OCI-LY1 (cell line): Measurements from ENCODE around the gene SMYD3.

ENCODE experiments used
- H2AFZ ChIP-seq: fragments of 200-600 bp; sonication (generic), shearing (Covaris generic); 2 replicates; pipeline ENCODE4 v1.6.0; 2014; ENCODE audit warnings: antibody characterized with exemption, mild to moderate bottlenecking, low read length
- H3F3A ChIP-seq: fragments of 200-600 bp; sonication (generic), shearing (Covaris generic); 2 replicates; pipeline ENCODE4 v1.6.0; 2014; ENCODE audit warnings: mild to moderate bottlenecking, antibody characterized with exemption, low read length, moderate library complexity; ENCODE audit not compliant: insufficient read depth
- H3K27ac ChIP-seq: fragments of 200-600 bp; sonication (generic); 2 replicates; pipeline ENCODE4 v1.5.1; 2014; ENCODE audit warnings: low read length, mixed run types, mild to moderate bottlenecking, low read depth; ENCODE audit not compliant: poor library complexity, severe bottlenecking
- H3K27me3 ChIP-seq: fragments of 200-600 bp; sonication (generic); 2 replicates; pipeline ENCODE4 v1.6.0; 2014; ENCODE audit warnings: antibody characterized with exemption, mild to moderate bottlenecking, low read length, moderate library complexity; ENCODE audit not compliant: insufficient read depth
- H3K36me3 ChIP-seq: fragments of 200-600 bp; sonication (generic); 2 replicates; pipeline ENCODE4 v1.6.1; 2014; ENCODE audit warnings: mild to moderate bottlenecking, antibody characterized with exemption, low read length, moderate library complexity, mixed read lengths; ENCODE audit not compliant: insufficient read depth
- H3K4me1 ChIP-seq: fragments of 200-600 bp; sonication (generic); 2 replicates; pipeline ENCODE4 v1.5.1; 2014; ENCODE audit warnings: mild to moderate bottlenecking, low read length, moderate library complexity; ENCODE audit not compliant: insufficient read depth, severe bottlenecking
- H3K4me2 ChIP-seq: fragments of 200-600 bp; sonication (generic), shearing (Covaris generic); 2 replicates; pipeline ENCODE4 v1.6.1; 2014; ENCODE audit warnings: low read length
- H3K4me3 ChIP-seq: fragments of 200-600 bp; sonication (generic); 2 replicates; pipeline ENCODE4 v1.5.1; 2014; ENCODE audit warnings: low read length, low read depth, mild to moderate bottlenecking, mixed read lengths; ENCODE audit not compliant: poor library complexity, severe bottlenecking
- H3K79me2 ChIP-seq: fragments of 200-600 bp; shearing (Covaris generic); 2 replicates; pipeline ENCODE4 v1.6.1; 2016; ENCODE audit warnings: mixed run types, low read length, mixed read lengths; ENCODE audit not compliant: insufficient read depth
- H3K9ac ChIP-seq: fragments of 200-600 bp; sonication (generic), shearing (Covaris generic); 2 replicates; pipeline ENCODE4 v1.6.1; 2014; ENCODE audit warnings: mild to moderate bottlenecking, low read length, mixed read lengths
- H3K9me2 ChIP-seq: fragments of 200-600 bp; sonication (generic), shearing (Covaris generic); 2 replicates; pipeline ENCODE4 v1.6.1; 2014; ENCODE audit warnings: low read depth, mild to moderate bottlenecking, low read length, mixed read lengths
- H3K9me3 ChIP-seq: fragments of 200-600 bp; shearing (Covaris generic); 2 replicates; pipeline ENCODE4 v1.6.1; 2014; ENCODE audit warnings: low read length, mixed read lengths
- H4K20me1 ChIP-seq: fragments of 200-600 bp; sonication (generic), shearing (Covaris generic); 2 replicates; pipeline ENCODE4 v1.6.0; 2016; ENCODE audit warnings: mild to moderate bottlenecking, low read length; ENCODE audit not compliant: insufficient read depth
- CTCF ChIP-seq: fragments of 200-600 bp; sonication (generic), shearing (Covaris generic); IDR thresholded peaks from 2 replicates; pipeline ENCODE4 v1.5.1; 2017; ENCODE audit warnings: mild to moderate bottlenecking, antibody characterized with exemption, low read length, moderate library complexity, mixed read lengths
- EZH2 ChIP-seq: fragments of 200-600 bp; sonication (generic), shearing (Covaris generic); IDR thresholded peaks from 2 replicates; pipeline ENCODE4 v1.8.0; 2017; ENCODE audit warnings: borderline replicate concordance, mixed run types, mild to moderate bottlenecking, antibody characterized with exemption, low read length, moderate library complexity, mixed read lengths

Gene SMYD3

GRCh38 chr1:245765230-245766000, 741.7 kb downstream of the SMYD3 start:
- Histone ChIP-seq H3K36me3 (0 out of 2 replicates have a peak, but pooled peaks cover 5% of the 10 kb centered on the region), H3F3A (no peaks in the 10 kb centered on the region), H3K9me2 (no peaks in the 10 kb centered on the region), H2AFZ (no peak overlapping the region), H3K79me2 (no peaks in the 10 kb centered on the region), H3K9ac (no peak overlapping the region), H3K9me3 (no peaks in the 10 kb centered on the region), H4K20me1 (no peaks in the 10 kb centered on the region), H3K27me3 (no peaks in the 10 kb centered on the region), H3K27ac (no peak overlapping the region), H3K4me2 (no peak overlapping the region), H3K4me1 (no peaks in the 10 kb centered on the region), H3K4me3 (no peak overlapping the region)
- TF ChIP-seq CTCF (no peak), EZH2 (no peak)

GRCh38 chr1:245763873-245764331, 743.2 kb downstream of the SMYD3 start:
- Histone ChIP-seq H3K9me3 (no peaks in the 10 kb centered on the region), H3K27ac (no peak overlapping the region), H3K9ac (no peak overlapping the region), H3F3A (no peaks in the 10 kb centered on the region), H4K20me1 (no peaks in the 10 kb centered on the region), H3K4me3 (no peak overlapping the region), H2AFZ (no peak overlapping the region), H3K79me2 (no peaks in the 10 kb centered on the region), H3K4me2 (no peak overlapping the region), H3K36me3 (0 out of 2 replicates have a peak, but pooled peaks cover 5% of the 10 kb centered on the region), H3K27me3 (no peaks in the 10 kb centered on the region), H3K4me1 (no peaks in the 10 kb centered on the region), H3K9me2 (no peaks in the 10 kb centered on the region)
- TF ChIP-seq EZH2, result no peak
- TF ChIP-seq CTCF, result no peak

GRCh38 chr1:245762396-245762910, 744.6 kb downstream of the SMYD3 start:
- Histone ChIP-seq H3K27ac (no peak overlapping the region), H3K9me3 (no peaks in the 10 kb centered on the region), H3K27me3 (no peaks in the 10 kb centered on the region), H3K9ac (no peak overlapping the region), H3K79me2 (no peaks in the 10 kb centered on the region), H3K4me1 (no peaks in the 10 kb centered on the region), H3K9me2 (no peaks in the 10 kb centered on the region), H3K36me3 (0 out of 2 replicates have a peak, but pooled peaks cover 5% of the 10 kb centered on the region), H3K4me3 (no peak overlapping the region), H3F3A (no peaks in the 10 kb centered on the region), H4K20me1 (no peaks in the 10 kb centered on the region), H3K4me2 (no peak overlapping the region), H2AFZ (no peak overlapping the region)
- no peak for TF ChIP-seq EZH2
- TF ChIP-seq CTCF, result no peak
